ENCODE data around the gene LRRC10. TPM values are rescaled to one million over a fixed set of nuclear protein-coding genes. Genes with fewer than 3 reads are reported as not detected.

The LRRC10 gene
- not detected in 2 replicates for total RNA-seq (2014; rRNA removed; shearing (Covaris generic))

- no peak for DNase-seq (ENCODE audit: low spot score)
- in situ Hi-C loops (cut with HindIII; ENCODE audit: low sequenced_read_pairs): no loop called here
These were observed at the start of gene LRRC10 for GRCh38 chr12:69610729-69611128. Gene LRRC10 (minus strand): TSS chr12:69610907. CDS start chr12:69610838, 69 bp downstream.

GRCh38 chr12:69660164-69660863 is 49.6 kb upstream of the LRRC10 start:
- in situ Hi-C loops (cut with HindIII; ENCODE audit: low sequenced_read_pairs): no loop called here

GRCh38 chr12:69658203-69658602 is 47.5 kb upstream of the LRRC10 start:
- DNase-seq (ENCODE audit: low spot score): no peak
- in situ Hi-C loops (cut with HindIII; ENCODE audit: low sequenced_read_pairs): no loop called here

More at GRCh38 chr12:69660164-69660863, 49.6 kb upstream of the LRRC10 start:
- no peak for DNase-seq (ENCODE audit: low spot score)

- no peak for DNase-seq (ENCODE audit: low spot score)
- in situ Hi-C loops (cut with HindIII; ENCODE audit: low sequenced_read_pairs): no loop called here
These were observed 46.9 kb upstream of the LRRC10 start for GRCh38 chr12:69657376-69658137.

GRCh38 chr12:69655616-69656340 is 45.1 kb upstream of the LRRC10 start:
- DNase-seq (ENCODE audit: low spot score): no peak
- in situ Hi-C loops (cut with HindIII; ENCODE audit: low sequenced_read_pairs): no loop called here

GRCh38 chr12:69653703-69654102 is 43.0 kb upstream of the LRRC10 start:
- in situ Hi-C loops (cut with HindIII; ENCODE audit: low sequenced_read_pairs): no loop called here
- no peak for DNase-seq (ENCODE audit: low spot score)

- in situ Hi-C loops (cut with HindIII; ENCODE audit: low sequenced_read_pairs): no loop called here
- DNase-seq (ENCODE audit: low spot score): no peak
These were observed 41.2 kb upstream of the LRRC10 start for GRCh38 chr12:69651922-69652321.

- in situ Hi-C loops (cut with HindIII; ENCODE audit: low sequenced_read_pairs): no loop called here
- DNase-seq (ENCODE audit: low spot score): peak; percentile 32
These were observed 38.8 kb upstream of the LRRC10 start for GRCh38 chr12:69649529-69649928.

- in situ Hi-C loops (cut with HindIII; ENCODE audit: low sequenced_read_pairs): no loop called here
- DNase-seq (ENCODE audit: low spot score): no peak
These were observed 37.8 kb upstream of the LRRC10 start for GRCh38 chr12:69648476-69648875.

- in situ Hi-C loops (cut with HindIII; ENCODE audit: low sequenced_read_pairs): no loop called here
These were observed 36.5 kb upstream of the LRRC10 start for GRCh38 chr12:69647178-69647577.

GRCh38 chr12:69645031-69645430 is 34.3 kb upstream of the LRRC10 start:
- in situ Hi-C loops (cut with HindIII; ENCODE audit: low sequenced_read_pairs): no loop called here
- DNase-seq (ENCODE audit: low spot score): no peak

More at GRCh38 chr12:69647178-69647577, 36.5 kb upstream of the LRRC10 start:
- DNase-seq (ENCODE audit: low spot score): no peak

GRCh38 chr12:69644511-69644910 is 33.8 kb upstream of the LRRC10 start:
- in situ Hi-C loops (cut with HindIII; ENCODE audit: low sequenced_read_pairs): no loop called here
- DNase-seq (ENCODE audit: low spot score): no peak

GRCh38 chr12:69642531-69642930 is 31.8 kb upstream of the LRRC10 start:
- in situ Hi-C loops (cut with HindIII; ENCODE audit: low sequenced_read_pairs): no loop called here
- no peak for DNase-seq (ENCODE audit: low spot score)

GRCh38 chr12:69641546-69641945 is 30.8 kb upstream of the LRRC10 start:
- in situ Hi-C loops (cut with HindIII; ENCODE audit: low sequenced_read_pairs): no loop called here
- no peak for DNase-seq (ENCODE audit: low spot score)

GRCh38 chr12:69639400-69640016 is 28.8 kb upstream of the LRRC10 start:
- in situ Hi-C loops (cut with HindIII; ENCODE audit: low sequenced_read_pairs): no loop called here
- peak; percentile 41 for DNase-seq (ENCODE audit: low spot score)

- DNase-seq (ENCODE audit: low spot score): no peak
- in situ Hi-C loops (cut with HindIII; ENCODE audit: low sequenced_read_pairs): no loop called here
These were observed 22.4 kb upstream of the LRRC10 start for GRCh38 chr12:69633061-69633460.

GRCh38 chr12:69630191-69630590 is 19.5 kb upstream of the LRRC10 start:
- no peak for DNase-seq (ENCODE audit: low spot score)
- in situ Hi-C loops (cut with HindIII; ENCODE audit: low sequenced_read_pairs): no loop called here

GRCh38 chr12:69627501-69627900 is 16.8 kb upstream of the LRRC10 start:
- in situ Hi-C loops (cut with HindIII; ENCODE audit: low sequenced_read_pairs): no loop called here
- no peak for DNase-seq (ENCODE audit: low spot score)

- no peak for DNase-seq (ENCODE audit: low spot score)
- in situ Hi-C loops (cut with HindIII; ENCODE audit: low sequenced_read_pairs): no loop called here
These were observed 13.3 kb upstream of the LRRC10 start for GRCh38 chr12:69623970-69624369.

Data from G401 (cell line).